Smooth muscle cell of the coronary artery (primary cell): Measurements from ENCODE around the gene MPV17L2. TPM values are rescaled to one million over a fixed set of nuclear protein-coding genes. Genes with fewer than 3 reads are reported as not detected.

Experiments used
- total RNA-seq: library from RNA; depleted of rRNA; stranded (reverse); fragments of >200 nt; gene quantifications from 2 replicates; pipeline ENCODE4 v1.2.3, GENCODE V29; 2014; ENCODE audit warnings: low replicate concordance

Gene MPV17L2
- 3.3 and 11.6 TPM in 2 replicates for total RNA-seq

GRCh38 chr19:18192673-18193387, at the start of gene MPV17L2:
Gene MPV17L2, plus strand, starts transcription at chr19:18193218. Its CDS starts 64 bp downstream, at chr19:18193282.

GRCh38 chr19:18152817-18153555, 40.0 kb upstream of the MPV17L2 start, which contains the start of gene PIK3R2:
Gene PIK3R2, plus strand, starts transcription at chr19:18153163. Its CDS starts 2,717 bp downstream, at chr19:18155880.

DNA sequence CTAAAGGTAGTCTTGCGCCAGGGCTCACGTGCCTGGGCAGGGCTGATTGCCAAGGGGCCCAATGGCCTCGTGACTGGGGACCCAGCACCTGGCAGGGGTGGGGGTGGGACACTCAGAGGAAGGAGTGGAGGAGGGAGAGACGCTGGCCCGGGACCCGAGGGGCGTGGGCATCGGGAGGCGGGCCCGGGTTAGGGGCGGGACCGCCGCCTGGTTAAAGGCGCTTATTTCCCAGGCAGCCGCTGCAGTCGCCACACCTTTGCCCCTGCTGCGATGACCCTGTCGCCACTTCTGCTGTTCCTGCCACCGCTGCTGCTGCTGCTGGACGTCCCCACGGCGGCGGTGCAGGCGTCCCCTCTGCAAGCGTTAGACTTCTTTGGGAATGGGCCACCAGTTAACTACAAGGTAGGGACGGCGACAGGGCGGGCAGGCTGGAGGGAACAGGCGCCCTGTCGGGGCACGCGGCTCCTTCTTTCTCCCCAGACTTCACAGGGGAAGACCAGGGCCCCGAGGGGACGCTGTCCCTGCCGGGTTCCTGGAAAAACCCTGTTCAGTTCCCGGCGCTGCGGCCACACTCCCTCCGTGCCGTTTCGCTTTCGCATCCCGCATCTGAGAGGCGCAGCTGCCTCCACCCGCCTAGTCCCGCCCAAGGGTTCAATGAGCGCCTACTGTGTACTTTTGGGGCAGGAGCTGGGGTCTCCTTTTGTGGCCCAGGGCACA, 19.3 kb upstream of the MPV17L2 start, which contains the start of gene IFI30:
TSS of gene IFI30 (plus strand) at position 242 of the 717 bp plus-strand sequence. CDS start at position 271, 29 bp downstream.

DNA sequence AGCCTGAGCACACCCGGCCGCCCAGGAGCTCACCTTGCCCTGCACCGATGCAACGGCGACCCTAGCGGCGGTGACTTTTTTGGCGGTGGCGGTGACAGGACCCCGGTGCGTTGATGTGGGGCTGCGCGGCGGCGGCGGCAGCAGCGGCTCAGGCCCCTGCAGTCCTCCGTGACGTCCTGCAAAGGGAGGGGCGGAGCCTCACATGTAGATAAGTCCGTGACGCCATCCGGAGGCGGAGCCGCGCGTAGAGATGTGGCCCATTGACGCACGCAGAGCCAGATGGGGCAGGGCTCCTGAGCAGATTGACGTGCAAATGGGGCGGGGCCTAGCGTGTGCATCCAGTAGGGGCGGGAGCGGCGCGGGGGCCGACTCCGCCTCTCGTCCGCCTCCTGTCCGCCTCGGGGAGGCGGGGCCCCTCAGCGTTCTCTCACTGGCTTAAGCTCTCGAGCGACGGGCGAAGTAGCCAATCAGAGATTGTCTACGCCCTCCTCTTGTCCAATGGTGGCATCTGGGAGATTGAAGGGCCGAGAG, 10.9 kb downstream of the MPV17L2 start, which contains the start of gene RAB3A:
TSS of gene RAB3A (minus strand) at position 180 of the 531 bp plus-strand sequence. CDS start 1,302 bp downstream, outside the sequence.

DNA sequence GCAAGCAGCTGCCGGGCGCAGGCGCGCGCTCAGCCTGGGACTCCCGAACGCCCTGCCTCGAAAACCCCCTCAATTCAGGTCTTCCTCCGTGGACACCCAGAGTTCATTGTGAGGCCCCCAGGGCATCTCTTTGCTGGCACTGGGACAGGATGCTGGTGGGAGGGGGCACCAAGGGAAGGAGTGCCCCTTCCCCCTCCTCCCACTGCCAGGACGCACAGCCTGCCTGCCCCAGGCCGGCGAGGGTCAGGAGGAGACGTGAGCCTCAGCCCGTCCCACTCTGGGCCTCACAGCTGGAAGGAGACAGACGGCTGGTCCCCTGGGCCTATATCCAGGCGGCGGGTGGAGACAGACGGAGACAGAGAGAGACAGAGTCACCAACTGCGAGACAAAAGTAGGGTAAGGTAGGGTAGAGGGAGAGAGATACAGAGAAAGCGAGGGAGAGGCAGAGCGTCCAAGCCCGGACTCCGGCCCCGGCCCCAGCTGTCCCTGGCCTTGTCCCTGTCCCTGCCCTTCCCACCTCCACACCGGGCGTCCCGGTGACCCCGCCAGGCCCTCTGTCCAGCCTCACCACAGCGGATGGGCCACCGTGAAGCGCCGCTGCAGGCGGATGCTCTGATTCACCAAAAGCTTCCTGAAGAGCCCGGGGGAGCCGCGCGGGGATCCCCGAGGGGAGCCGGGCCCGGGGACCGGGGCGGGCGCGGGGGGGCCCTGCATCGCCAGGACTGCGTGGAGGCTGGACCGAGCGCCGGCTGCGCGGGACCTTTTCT, 32.9 kb downstream of the MPV17L2 start, which contains the start of gene PDE4C:
TSS of gene PDE4C (minus strand) at position 737 of the 767 bp plus-strand sequence. CDS start at position 714, 23 bp downstream.

Other genes starting within 250 kb of the MPV17L2 start
- not detected in 2 replicates for gene KCNN1, start 226.1 kb upstream of the MPV17L2 start, total RNA-seq
- gene ARRDC2, start 185.0 kb upstream of the MPV17L2 start, total RNA-seq, result 4.2 and 5.9 TPM in 2 replicates
- gene IL12RB1, start 106.3 kb upstream of the MPV17L2 start, total RNA-seq, result 0.35 TPM in 1 of 2 replicates, not detected in the other
- 1.7 and 3.2 TPM in 2 replicates for gene MAST3, start 95.4 kb upstream of the MPV17L2 start, total RNA-seq
- gene PIK3R2, start 40.1 kb upstream of the MPV17L2 start, total RNA-seq, result 6.9 and 8.5 TPM in 2 replicates
- 6.1 and 16.7 TPM in 2 replicates for gene IFI30, start 19.4 kb upstream of the MPV17L2 start, total RNA-seq
- 1.4 and 3.4 TPM in 2 replicates for gene RAB3A, start 10.8 kb downstream of the MPV17L2 start, total RNA-seq
- gene PDE4C, start 33.2 kb downstream of the MPV17L2 start, total RNA-seq, result 1.6 and 2.1 TPM in 2 replicates
- 0.23 and 1.3 TPM in 2 replicates for gene IQCN, start 81.2 kb downstream of the MPV17L2 start, total RNA-seq
- 28.0 and 106 TPM in 2 replicates for gene JUND, start 88.4 kb downstream of the MPV17L2 start, total RNA-seq
- 37.7 and 155 TPM in 2 replicates for gene LSM4, start 129.9 kb downstream of the MPV17L2 start, total RNA-seq
- gene PGPEP1, start 147.4 kb downstream of the MPV17L2 start, total RNA-seq, result 37.3 and 90.9 TPM in 2 replicates
- 17.9 and 53.0 TPM in 2 replicates for gene GDF15, start 192.9 kb downstream of the MPV17L2 start, total RNA-seq
- under 0.01 TPM in 1 of 2 replicates, not detected in the other for gene LRRC25, start 204.4 kb downstream of the MPV17L2 start, total RNA-seq
- 36.4 and 41.5 TPM in 2 replicates for gene SSBP4, start 226.2 kb downstream of the MPV17L2 start, total RNA-seq
- gene ISYNA1, start 244.9 kb downstream of the MPV17L2 start, total RNA-seq, result 5.6 and 36.9 TPM in 2 replicates